ENCODE measurements around the gene ZNF710. TPM values are rescaled to one million over a fixed set of nuclear protein-coding genes. Genes with fewer than 3 reads are reported as not detected.

The ZNF710 gene
- total RNA-seq, 1 donor from 2014 or later, result 34.7 TPM

- Mint-ChIP-seq H3K27ac (no peak overlapping the region), H3K27me3 (no peaks in the 10 kb centered on the region), H3K36me3 (peaks cover 13% of the 10 kb centered on the region), H3K4me3 (no peak overlapping the region), H3K9me3 (no peaks in the 10 kb centered on the region), H3K4me1 (ENCODE audit: unreplicated experiment) (peaks cover 3% of the 10 kb centered on the region)
- no peak for DNase-seq (ENCODE audit: extremely low spot score, unreplicated experiment)
- TF ChIP-seq CTCF (conservative IDR thresholded peaks at IDR 0.05), result no peak
These were observed 14.2 kb downstream of the ZNF710 start for GRCh38 chr15:90015294-90015693.

GRCh38 chr15:90015749-90016148 lies 14.6 kb downstream of the ZNF710 start:
- no peak overlapping the region for H3K27ac Mint-ChIP-seq
- peaks cover 13% of the 10 kb centered on the region for H3K36me3 Mint-ChIP-seq
- no peaks in the 10 kb centered on the region for H3K27me3 Mint-ChIP-seq
- DNase-seq (ENCODE audit: extremely low spot score, unreplicated experiment), result no peak
- H3K4me3 Mint-ChIP-seq, result no peak overlapping the region
- H3K9me3 Mint-ChIP-seq, result no peaks in the 10 kb centered on the region
- no peak for TF ChIP-seq CTCF (conservative IDR thresholded peaks at IDR 0.05)
- peaks cover 3% of the 10 kb centered on the region for H3K4me1 Mint-ChIP-seq (ENCODE audit: unreplicated experiment)

GRCh38 chr15:90016721-90017120 lies 15.6 kb downstream of the ZNF710 start:
- no peaks in the 10 kb centered on the region for H3K27me3 Mint-ChIP-seq
- no peaks in the 10 kb centered on the region for H3K9me3 Mint-ChIP-seq
- peaks cover 3% of the 10 kb centered on the region for H3K4me1 Mint-ChIP-seq (ENCODE audit: unreplicated experiment)
- H3K27ac Mint-ChIP-seq, result no peak overlapping the region
- no peak for TF ChIP-seq CTCF (conservative IDR thresholded peaks at IDR 0.05)
- peaks cover 12% of the 10 kb centered on the region for H3K36me3 Mint-ChIP-seq
- DNase-seq (ENCODE audit: extremely low spot score, unreplicated experiment), result no peak
- no peak overlapping the region for H3K4me3 Mint-ChIP-seq

GRCh38 chr15:90018216-90018831 lies 17.2 kb downstream of the ZNF710 start:
- Mint-ChIP-seq H3K27ac (no peak overlapping the region), H3K4me3 (no peak overlapping the region), H3K27me3 (no peaks in the 10 kb centered on the region)

GRCh38 chr15:90019611-90020010 lies 18.5 kb downstream of the ZNF710 start:
- no peak overlapping the region for H3K4me3 Mint-ChIP-seq

More at GRCh38 chr15:90018216-90018831, 17.2 kb downstream of the ZNF710 start:
- H3K36me3 Mint-ChIP-seq, result peaks cover 11% of the 10 kb centered on the region
- peaks cover 3% of the 10 kb centered on the region for H3K4me1 Mint-ChIP-seq (ENCODE audit: unreplicated experiment)
- TF ChIP-seq CTCF (conservative IDR thresholded peaks at IDR 0.05), result no peak
- no peak for DNase-seq (ENCODE audit: extremely low spot score, unreplicated experiment)
- H3K9me3 Mint-ChIP-seq, result no peaks in the 10 kb centered on the region

More at GRCh38 chr15:90019611-90020010, 18.5 kb downstream of the ZNF710 start:
- Mint-ChIP-seq H3K36me3 (peaks cover 7% of the 10 kb centered on the region), H3K27ac (no peak overlapping the region), H3K9me3 (no peaks in the 10 kb centered on the region), H3K27me3 (no peaks in the 10 kb centered on the region), H3K4me1 (ENCODE audit: unreplicated experiment) (peaks cover 4% of the 10 kb centered on the region)
- no peak for DNase-seq (ENCODE audit: extremely low spot score, unreplicated experiment)
- TF ChIP-seq CTCF (conservative IDR thresholded peaks at IDR 0.05), result no peak
